ENCODE data around the gene PRDX4. TPM values are rescaled to one million over a fixed set of nuclear protein-coding genes. Genes with fewer than 3 reads are reported as not detected.
A peak's percentile ranks its signal among the peaks of the same experiment; 100 is the strongest.

PRDX4 gene
- total RNA-seq, result 10 to 100 TPM; 39.6 to 40.0 TPM

DNA sequence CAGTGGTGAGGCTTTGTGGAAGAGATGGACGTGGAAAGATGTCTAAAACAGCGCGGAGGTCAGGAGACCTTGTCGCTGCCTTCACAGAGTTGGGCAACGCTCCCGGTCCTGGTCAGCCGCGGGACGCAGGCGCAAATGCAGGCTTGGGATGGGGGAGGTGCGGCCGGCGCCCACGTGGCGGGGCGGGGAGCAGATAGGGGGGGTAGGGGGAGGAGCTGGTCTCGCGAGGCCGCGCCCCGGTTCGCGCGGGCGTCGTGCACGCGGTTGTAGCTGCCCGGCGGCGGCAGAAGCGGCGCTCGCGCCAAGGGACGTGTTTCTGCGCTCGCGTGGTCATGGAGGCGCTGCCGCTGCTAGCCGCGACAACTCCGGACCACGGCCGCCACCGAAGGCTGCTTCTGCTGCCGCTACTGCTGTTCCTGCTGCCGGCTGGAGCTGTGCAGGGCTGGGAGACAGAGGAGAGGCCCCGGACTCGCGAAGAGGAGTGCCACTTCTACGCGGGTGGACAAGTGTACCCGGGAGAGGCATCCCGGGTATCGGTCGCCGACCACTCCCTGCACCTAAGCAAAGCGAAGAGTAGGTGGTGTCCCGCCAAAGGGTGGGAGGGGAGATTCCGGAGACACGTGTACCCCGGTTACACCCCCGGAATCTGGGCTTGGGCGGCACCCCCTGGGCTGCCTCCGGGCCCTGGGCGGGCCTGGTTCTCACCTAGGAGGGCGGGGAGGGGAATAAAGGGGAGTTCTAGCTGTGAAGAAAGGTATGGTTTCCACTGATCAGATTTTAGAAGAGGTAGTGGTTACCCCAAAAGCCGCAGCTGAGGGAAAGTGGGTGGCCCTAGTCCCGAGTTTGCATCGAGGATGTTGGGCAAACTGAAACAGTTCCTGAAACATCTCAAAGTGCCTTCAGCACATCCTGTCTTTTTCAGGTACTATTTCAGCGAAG lies at the start of gene PRDX4:
TSS of gene PRDX4 (plus strand) at position 255 of the 939 bp plus-strand sequence. CDS start at position 333, 78 bp downstream.
- Mint-ChIP-seq H3K27ac (peak within 1 kb of the TSS; percentile 90), H3K9me3 (no peaks in the 10 kb centered on the region), H3K36me3 (ENCODE audit: low read depth) (peaks cover 4% of the 10 kb centered on the region), H3K4me3 (peak within 1 kb of the TSS; percentile 84), H3K4me1 (ENCODE audit: low read depth) (peaks cover 30% of the 10 kb centered on the region), H3K27me3 (ENCODE audit: low read depth) (no peaks in the 10 kb centered on the region)
- intact Hi-C loops (cut with micrococcal nuclease), result loop anchor here (1.0 to 10.0 kb wide), 8 partner anchors 114 to 1823 kb away; partner anchors contain the start of genes APOO, CXorf58, EIF2S3 and KLHL15
- CTCF ChIA-PET, result no interaction called here
- peak; percentile 82 for DNase-seq

DNA sequence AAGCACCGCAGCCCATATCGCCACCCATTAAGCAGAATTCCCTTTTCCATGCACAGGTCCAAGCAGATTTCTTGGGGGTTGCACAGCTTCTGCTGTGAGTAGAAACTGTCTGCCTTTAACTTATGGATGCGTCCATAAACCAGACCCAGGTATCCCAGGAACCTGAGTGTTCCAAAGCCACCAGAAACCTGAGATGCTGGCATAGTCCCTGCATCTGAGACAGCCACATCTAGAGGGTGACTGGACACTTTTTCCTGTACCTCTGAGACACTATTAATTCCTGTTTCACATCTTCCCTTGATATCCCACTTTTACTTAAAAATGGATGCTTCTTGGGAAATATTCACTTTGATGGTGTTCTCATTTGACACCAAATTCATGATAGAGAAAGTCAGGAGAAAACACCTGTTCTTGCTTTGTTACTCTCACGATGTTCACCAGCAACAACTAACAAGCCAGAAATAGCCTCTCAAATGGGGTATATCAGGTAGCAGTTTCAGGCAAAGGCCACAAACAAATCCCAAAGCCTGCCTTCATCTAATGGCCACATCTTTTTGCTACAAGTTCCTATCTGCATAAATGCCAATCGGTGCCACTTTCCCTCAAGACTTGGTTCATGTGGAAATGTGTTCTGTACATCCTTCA lies 45.5 kb upstream of the PRDX4 start:
- intact Hi-C loops (cut with micrococcal nuclease), result no loop called here
- no peak for DNase-seq
- Mint-ChIP-seq H3K27ac (no peak overlapping the region), H3K4me1 (ENCODE audit: low read depth) (no peaks in the 10 kb centered on the region), H3K9me3 (no peaks in the 10 kb centered on the region), H3K27me3 (ENCODE audit: low read depth) (no peaks in the 10 kb centered on the region), H3K36me3 (ENCODE audit: low read depth) (no peaks in the 10 kb centered on the region), H3K4me3 (no peak overlapping the region)
- CTCF ChIA-PET, result no interaction called here

DNA sequence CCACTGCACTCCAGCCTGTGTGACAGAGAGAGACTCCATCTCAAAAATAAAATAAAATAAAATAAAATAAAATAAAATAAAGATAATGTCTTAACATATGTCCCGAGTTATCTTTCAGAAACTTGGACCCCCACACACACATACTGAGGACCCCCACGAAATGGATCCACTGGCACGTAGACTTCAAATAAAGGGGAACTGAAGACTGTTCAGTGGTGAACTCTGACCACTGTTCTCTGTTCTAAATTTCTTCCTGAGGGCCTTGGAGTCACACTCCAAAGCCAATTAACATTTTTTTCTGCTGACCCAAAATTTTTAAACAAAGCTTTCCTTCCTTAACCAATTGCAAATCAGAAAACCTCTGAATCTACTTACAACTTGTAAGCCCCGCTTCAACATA lies 43.5 kb upstream of the PRDX4 start:
- DNase-seq, result no peak
- Mint-ChIP-seq H3K4me1 (ENCODE audit: low read depth) (no peaks in the 10 kb centered on the region), H3K4me3 (no peak overlapping the region), H3K27me3 (ENCODE audit: low read depth) (no peaks in the 10 kb centered on the region), H3K9me3 (no peaks in the 10 kb centered on the region), H3K27ac (no peak overlapping the region), H3K36me3 (ENCODE audit: low read depth) (no peaks in the 10 kb centered on the region)
- CTCF ChIA-PET, result interaction anchor here (1.0 kb wide), 1 partner anchor 12 kb away, joined by 3 read pairs; no protein-coding TSS in a partner anchor
- intact Hi-C loops (cut with micrococcal nuclease), result no loop called here

DNA sequence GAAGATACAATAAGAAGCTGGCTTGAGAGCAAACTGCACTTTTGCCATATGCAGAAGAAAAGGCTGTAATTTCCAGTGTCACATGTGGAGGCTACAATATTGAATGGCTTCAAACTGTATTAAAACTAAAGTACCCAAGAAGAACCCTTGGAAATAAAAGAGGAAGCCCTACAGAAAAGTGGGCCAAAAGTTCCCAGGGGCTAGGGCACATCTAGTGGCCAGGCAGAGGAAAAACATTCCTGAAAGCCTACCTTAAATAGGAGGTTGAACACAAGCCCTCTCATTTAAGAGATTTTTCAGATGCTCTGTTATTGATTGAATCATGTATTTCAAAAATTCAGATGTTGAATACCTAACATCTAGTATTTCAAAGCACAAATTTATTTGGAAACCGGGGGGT lies 40.6 kb upstream of the PRDX4 start:
- Mint-ChIP-seq H3K27me3 (ENCODE audit: low read depth) (no peaks in the 10 kb centered on the region), H3K36me3 (ENCODE audit: low read depth) (no peaks in the 10 kb centered on the region), H3K4me3 (no peak overlapping the region), H3K27ac (no peak overlapping the region), H3K9me3 (no peaks in the 10 kb centered on the region), H3K4me1 (ENCODE audit: low read depth) (no peaks in the 10 kb centered on the region)
- CTCF ChIA-PET, result no interaction called here
- intact Hi-C loops (cut with micrococcal nuclease), result no loop called here
- DNase-seq, result no peak

DNA sequence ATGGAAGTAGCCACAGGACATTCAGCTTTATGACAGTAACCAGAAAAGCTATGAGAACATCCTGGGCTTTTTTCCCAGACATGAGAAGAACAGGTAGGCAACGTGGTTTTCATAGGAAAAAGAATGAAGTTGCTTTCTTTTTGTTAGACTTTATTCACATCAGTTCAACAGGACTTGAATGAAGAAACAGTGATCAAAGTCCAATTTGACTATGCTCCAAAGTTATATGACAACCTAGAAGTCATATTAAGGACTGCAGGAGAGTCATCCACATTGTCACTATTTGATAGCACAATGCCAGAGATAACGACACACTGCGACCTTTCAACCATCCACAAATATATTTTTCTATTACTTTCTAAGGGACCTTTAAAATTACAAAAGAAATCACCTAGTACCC lies 39.2 kb upstream of the PRDX4 start:
- no peaks in the 10 kb centered on the region for H3K9me3 Mint-ChIP-seq
- DNase-seq, result no peak
- no peaks in the 10 kb centered on the region for H3K4me1 Mint-ChIP-seq (ENCODE audit: low read depth)
- no peak overlapping the region for H3K27ac Mint-ChIP-seq
- intact Hi-C loops (cut with micrococcal nuclease), result no loop called here
- CTCF ChIA-PET, result no interaction called here
- no peak overlapping the region for H3K4me3 Mint-ChIP-seq
- H3K36me3 Mint-ChIP-seq (ENCODE audit: low read depth), result no peaks in the 10 kb centered on the region
- H3K27me3 Mint-ChIP-seq (ENCODE audit: low read depth), result no peaks in the 10 kb centered on the region

DNA sequence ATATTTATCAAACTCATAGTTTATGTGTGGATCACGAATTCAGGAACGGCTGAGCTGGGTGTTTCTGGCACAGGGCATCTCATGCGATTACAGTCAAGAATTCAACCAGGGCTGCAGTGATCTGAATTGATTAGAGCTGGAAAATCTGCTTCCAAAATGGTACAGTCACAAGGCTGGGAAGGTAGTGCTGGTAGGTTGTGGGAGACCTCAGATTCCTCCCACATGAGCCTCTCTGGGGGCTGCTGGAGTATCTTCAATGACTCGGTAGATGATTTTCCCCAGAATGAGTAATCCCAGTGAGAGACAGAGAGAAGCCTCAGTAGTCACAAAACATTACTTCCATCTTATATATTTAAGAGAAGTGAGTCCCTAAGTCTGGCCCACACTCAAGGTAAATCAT lies 36.2 kb upstream of the PRDX4 start:
- Mint-ChIP-seq H3K9me3 (no peaks in the 10 kb centered on the region), H3K27me3 (ENCODE audit: low read depth) (no peaks in the 10 kb centered on the region), H3K36me3 (ENCODE audit: low read depth) (no peaks in the 10 kb centered on the region), H3K4me3 (no peak overlapping the region), H3K27ac (no peak overlapping the region), H3K4me1 (ENCODE audit: low read depth) (no peaks in the 10 kb centered on the region)
- intact Hi-C loops (cut with micrococcal nuclease), result loop anchor here (10.0 kb wide), 1 partner anchor 296 kb away; the partner anchor contains the start of gene PTCHD1
- no peak for DNase-seq
- CTCF ChIA-PET, result interaction anchor here (0.7 kb wide), 1 partner anchor 1538 kb away, joined by 3 read pairs; no protein-coding TSS in a partner anchor

DNA sequence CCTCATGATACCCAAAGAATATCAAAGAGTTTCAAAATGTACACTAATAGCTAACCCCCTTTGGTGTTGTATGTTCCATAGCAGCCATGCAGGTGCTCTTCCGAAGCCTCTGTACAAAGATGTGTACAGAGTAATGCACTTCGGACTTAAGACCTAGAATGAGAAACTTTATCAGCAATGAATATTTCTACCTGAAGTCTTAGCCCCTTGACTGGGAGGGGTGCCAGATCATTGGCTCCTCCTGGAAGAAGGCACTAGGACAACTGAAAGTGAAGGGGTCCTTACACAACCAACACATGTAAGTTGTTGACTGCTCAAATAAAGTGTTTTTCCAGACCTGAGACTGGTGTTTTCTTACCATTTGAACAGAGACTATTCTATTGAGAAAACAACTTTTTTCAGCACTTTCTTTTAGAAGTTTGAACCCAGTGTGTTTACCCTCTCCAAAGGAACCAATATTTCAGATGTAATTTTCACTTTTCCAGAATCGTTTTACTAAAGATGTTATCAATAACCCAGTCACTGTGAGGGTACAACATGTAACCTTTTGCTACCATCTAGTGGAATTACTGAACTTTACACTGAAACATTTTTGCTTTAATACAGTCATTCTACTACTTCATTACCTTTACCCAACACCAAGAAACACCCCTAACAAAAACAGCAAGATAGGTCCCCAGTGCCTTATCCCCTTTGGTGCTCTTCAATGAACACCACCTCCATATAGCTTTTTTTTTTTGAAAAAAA lies 33.3 kb upstream of the PRDX4 start:
- no peak for DNase-seq
- no peak overlapping the region for H3K4me3 Mint-ChIP-seq
- intact Hi-C loops (cut with micrococcal nuclease), result loop anchor here (10.0 kb wide), 1 partner anchor 299 kb away; the partner anchor contains the start of gene PTCHD1
- H3K4me1 Mint-ChIP-seq (ENCODE audit: low read depth), result no peaks in the 10 kb centered on the region
- H3K27me3 Mint-ChIP-seq (ENCODE audit: low read depth), result no peaks in the 10 kb centered on the region
- CTCF ChIA-PET, result no interaction called here
- H3K36me3 Mint-ChIP-seq (ENCODE audit: low read depth), result no peaks in the 10 kb centered on the region
- no peak overlapping the region for H3K27ac Mint-ChIP-seq
- no peaks in the 10 kb centered on the region for H3K9me3 Mint-ChIP-seq

DNA sequence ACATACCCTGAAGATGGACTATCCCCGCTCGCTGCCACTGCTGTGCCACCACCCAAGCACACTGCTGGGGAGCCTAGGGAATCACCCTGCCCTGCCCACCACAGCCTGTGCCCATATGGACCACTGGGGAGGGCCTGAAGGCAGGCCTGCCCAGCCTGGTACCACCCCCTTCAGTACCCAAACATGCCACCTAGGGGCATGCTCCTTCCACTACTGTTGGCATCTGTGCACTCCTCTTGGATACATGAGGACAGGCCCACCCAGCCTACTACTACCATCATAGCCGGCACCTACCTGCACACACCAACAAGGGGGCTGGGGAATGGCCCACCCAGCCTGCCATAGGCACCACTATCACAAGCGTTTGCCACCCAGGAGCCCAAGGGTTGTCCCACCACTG lies 30.1 kb upstream of the PRDX4 start:
- H3K4me1 Mint-ChIP-seq (ENCODE audit: low read depth), result no peaks in the 10 kb centered on the region
- peak; percentile 5 for DNase-seq
- no peak overlapping the region for H3K4me3 Mint-ChIP-seq
- no peak overlapping the region for H3K27ac Mint-ChIP-seq
- intact Hi-C loops (cut with micrococcal nuclease), result loop anchor here (10.0 kb wide), 1 partner anchor 302 kb away; the partner anchor contains the start of gene PTCHD1
- H3K27me3 Mint-ChIP-seq (ENCODE audit: low read depth), result no peaks in the 10 kb centered on the region
- CTCF ChIA-PET, result no interaction called here
- peaks cover 2% of the 10 kb centered on the region for H3K9me3 Mint-ChIP-seq
- H3K36me3 Mint-ChIP-seq (ENCODE audit: low read depth), result no peaks in the 10 kb centered on the region

DNA sequence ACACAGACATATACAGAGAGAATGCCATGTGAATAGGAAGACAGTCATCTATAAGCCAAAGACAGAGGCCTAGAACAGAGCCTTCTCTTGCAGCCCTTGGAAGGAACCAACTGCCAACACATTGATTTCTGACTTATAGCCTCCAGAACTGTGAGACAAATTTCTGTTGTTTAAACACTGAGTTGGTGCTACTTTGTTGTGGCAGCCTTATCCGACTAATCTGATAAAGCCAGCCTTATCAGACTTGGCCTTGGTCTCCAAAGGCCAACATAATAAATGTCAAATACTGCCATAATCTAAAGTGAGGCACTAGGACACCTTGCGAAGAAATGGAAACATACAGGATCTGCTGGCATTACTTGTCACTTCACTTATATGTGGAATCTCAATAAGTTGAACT lies 24.3 kb upstream of the PRDX4 start:
- Mint-ChIP-seq H3K9me3 (peaks cover 2% of the 10 kb centered on the region), H3K4me1 (ENCODE audit: low read depth) (no peaks in the 10 kb centered on the region), H3K36me3 (ENCODE audit: low read depth) (no peaks in the 10 kb centered on the region), H3K27ac (no peak overlapping the region), H3K4me3 (no peak overlapping the region), H3K27me3 (ENCODE audit: low read depth) (no peaks in the 10 kb centered on the region)
- intact Hi-C loops (cut with micrococcal nuclease), result no loop called here
- no peak for DNase-seq
- CTCF ChIA-PET, result no interaction called here

DNA sequence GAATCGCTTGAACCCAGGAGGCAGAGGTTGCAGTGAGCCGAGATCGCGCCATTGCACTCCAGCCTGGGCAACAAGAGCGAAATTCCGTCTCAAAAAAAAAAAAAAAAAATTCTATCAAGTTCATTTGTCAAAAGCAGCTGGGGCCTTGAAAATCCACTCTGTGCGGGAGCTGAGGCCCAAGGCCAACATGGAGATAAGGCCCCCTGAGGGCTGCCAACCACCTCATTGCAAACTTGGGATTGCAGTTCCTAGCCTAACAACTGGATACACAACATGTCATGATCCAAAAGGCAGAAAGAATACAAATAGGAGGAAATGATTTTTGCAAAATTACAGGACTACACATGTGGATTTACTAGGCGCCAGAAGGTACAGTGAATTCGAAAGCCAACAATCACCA lies 22.5 kb upstream of the PRDX4 start:
- no peaks in the 10 kb centered on the region for H3K27me3 Mint-ChIP-seq (ENCODE audit: low read depth)
- DNase-seq, result no peak
- H3K4me1 Mint-ChIP-seq (ENCODE audit: low read depth), result no peaks in the 10 kb centered on the region

DNA sequence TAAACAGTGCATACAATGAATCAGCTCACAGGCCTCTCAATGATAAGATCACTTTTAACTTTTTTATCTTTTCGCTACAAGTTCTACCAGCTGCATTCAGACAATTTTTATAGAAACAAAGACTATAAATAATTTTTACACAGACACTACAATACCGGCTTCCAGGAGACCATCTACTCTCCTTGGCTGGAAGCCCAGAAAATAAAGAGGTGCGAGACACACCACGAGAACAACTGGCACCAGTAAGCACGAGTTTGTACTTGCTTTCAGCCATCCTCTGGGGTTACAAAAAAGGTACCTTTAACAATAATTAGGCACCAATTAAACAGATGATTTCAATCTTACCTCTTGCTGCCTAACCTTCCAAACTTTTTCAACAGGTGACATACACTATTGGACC lies 11.2 kb upstream of the PRDX4 start:
- H3K9me3 Mint-ChIP-seq, result no peaks in the 10 kb centered on the region
- H3K4me3 Mint-ChIP-seq, result no peak overlapping the region
- intact Hi-C loops (cut with micrococcal nuclease), result no loop called here
- no peaks in the 10 kb centered on the region for H3K27me3 Mint-ChIP-seq (ENCODE audit: low read depth)
- no peak for DNase-seq
- H3K36me3 Mint-ChIP-seq (ENCODE audit: low read depth), result no peaks in the 10 kb centered on the region
- CTCF ChIA-PET, result no interaction called here
- peaks cover 10% of the 10 kb centered on the region for H3K4me1 Mint-ChIP-seq (ENCODE audit: low read depth)
- H3K27ac Mint-ChIP-seq, result no peak overlapping the region

More for the DNA sequence above, 22.5 kb upstream of the PRDX4 start:
- no peaks in the 10 kb centered on the region for H3K36me3 Mint-ChIP-seq (ENCODE audit: low read depth)
- H3K9me3 Mint-ChIP-seq, result peaks cover 2% of the 10 kb centered on the region
- H3K4me3 Mint-ChIP-seq, result no peak overlapping the region
- intact Hi-C loops (cut with micrococcal nuclease), result no loop called here
- H3K27ac Mint-ChIP-seq, result no peak overlapping the region
- CTCF ChIA-PET, result no interaction called here

DNA sequence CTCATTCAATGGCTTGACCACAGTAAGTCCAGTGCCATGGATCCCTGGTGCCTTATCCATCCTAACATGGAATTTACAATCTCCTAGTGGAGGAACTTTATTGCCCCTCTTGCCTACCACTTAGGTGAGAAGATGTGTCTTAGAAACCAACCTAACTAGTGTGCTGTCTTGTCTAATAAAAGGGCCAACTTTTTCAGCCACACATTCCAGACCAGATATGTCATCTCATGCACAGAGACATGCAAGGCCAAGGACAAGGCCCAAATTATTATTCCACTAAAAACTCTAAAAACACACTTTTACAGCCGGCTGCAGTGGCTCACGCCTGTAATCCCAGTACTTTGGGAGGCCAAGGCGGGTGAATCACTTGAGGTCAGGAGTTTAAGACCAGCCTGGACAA lies 10.6 kb upstream of the PRDX4 start:
- H3K4me1 Mint-ChIP-seq (ENCODE audit: low read depth), result peaks cover 16% of the 10 kb centered on the region
- no peaks in the 10 kb centered on the region for H3K27me3 Mint-ChIP-seq (ENCODE audit: low read depth)
- DNase-seq, result no peak
- no peaks in the 10 kb centered on the region for H3K36me3 Mint-ChIP-seq (ENCODE audit: low read depth)
- no peak overlapping the region for H3K27ac Mint-ChIP-seq
- intact Hi-C loops (cut with micrococcal nuclease), result no loop called here
- CTCF ChIA-PET, result no interaction called here
- H3K9me3 Mint-ChIP-seq, result no peaks in the 10 kb centered on the region
- no peak overlapping the region for H3K4me3 Mint-ChIP-seq
